OCI-LY7 (cell line): ENCODE measurements around the gene GAPDHS.

Source experiments
- EZH2phosphoT487 ChIP-seq: fragments of 200-600 bp; sonication (generic); IDR thresholded peaks from 2 replicates; pipeline ENCODE4 v1.6.1; 2018; ENCODE audit warnings: low read depth, borderline replicate concordance, mild to moderate bottlenecking, mixed run types, antibody characterized with exemption, low read length, moderate library complexity, mixed read lengths
- TF ChIP-seq, protein P1 (sequence below): fragments of 200-600 bp; sonication (generic); conservative IDR thresholded peaks from 2 replicates; pipeline ENCODE4 v1.5.1; 2014; ENCODE audit warnings: mild to moderate bottlenecking, antibody characterized with exemption, low read length, moderate library complexity, mixed read lengths

DNA sequence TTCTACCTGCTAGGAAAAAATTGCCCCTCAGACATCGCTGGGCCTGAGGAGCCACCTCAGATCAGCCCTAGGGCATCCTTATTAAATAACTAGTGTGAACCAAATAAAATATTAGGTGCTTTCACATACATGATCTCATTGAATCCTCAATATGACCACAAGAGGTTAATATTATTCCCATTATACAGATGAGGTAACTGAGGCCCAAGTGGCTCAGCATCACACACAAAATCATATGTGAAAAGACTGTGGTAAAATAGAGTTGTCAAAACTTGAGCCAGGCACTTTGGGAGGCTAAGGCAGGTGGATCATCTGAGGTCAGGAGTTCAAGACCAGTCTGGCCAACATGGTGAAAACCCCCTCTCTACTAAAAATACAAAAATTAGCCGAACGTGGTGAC, 16.9 kb upstream of the GAPDHS start:
- TF ChIP-seq, protein P1, sequence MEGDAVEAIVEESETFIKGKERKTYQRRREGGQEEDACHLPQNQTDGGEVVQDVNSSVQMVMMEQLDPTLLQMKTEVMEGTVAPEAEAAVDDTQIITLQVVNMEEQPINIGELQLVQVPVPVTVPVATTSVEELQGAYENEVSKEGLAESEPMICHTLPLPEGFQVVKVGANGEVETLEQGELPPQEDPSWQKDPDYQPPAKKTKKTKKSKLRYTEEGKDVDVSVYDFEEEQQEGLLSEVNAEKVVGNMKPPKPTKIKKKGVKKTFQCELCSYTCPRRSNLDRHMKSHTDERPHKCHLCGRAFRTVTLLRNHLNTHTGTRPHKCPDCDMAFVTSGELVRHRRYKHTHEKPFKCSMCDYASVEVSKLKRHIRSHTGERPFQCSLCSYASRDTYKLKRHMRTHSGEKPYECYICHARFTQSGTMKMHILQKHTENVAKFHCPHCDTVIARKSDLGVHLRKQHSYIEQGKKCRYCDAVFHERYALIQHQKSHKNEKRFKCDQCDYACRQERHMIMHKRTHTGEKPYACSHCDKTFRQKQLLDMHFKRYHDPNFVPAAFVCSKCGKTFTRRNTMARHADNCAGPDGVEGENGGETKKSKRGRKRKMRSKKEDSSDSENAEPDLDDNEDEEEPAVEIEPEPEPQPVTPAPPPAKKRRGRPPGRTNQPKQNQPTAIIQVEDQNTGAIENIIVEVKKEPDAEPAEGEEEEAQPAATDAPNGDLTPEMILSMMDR: no peak
- no peak for TF ChIP-seq EZH2phosphoT487
